Hepatocyte (in vitro differentiated cells): ENCODE data around the gene FECH. TPM values are rescaled to one million over a fixed set of nuclear protein-coding genes. Genes with fewer than 3 reads are reported as not detected.

Experiments used
- DNase-seq: peaks from one replicate; pipeline ENCODE4 v3.0.0-alpha.2; 2016; ENCODE audit warnings: low spot score
- H2AFZ ChIP-seq: fragments of 200-600 bp; sonication (generic); 2 replicates; pipeline ENCODE4 v1.6.0; 2016; ENCODE audit warnings: antibody characterized with exemption, mild to moderate bottlenecking
- H3K27ac ChIP-seq: fragments of 200-600 bp; sonication (generic); 2 replicates; pipeline ENCODE4 v1.5.1; 2016; ENCODE audit warnings: mild to moderate bottlenecking
- H3K27me3 ChIP-seq: fragments of 200-600 bp; sonication (generic); 2 replicates; pipeline ENCODE4 v1.6.1; 2016
- H3K36me3 ChIP-seq: fragments of 200-600 bp; sonication (generic); replicated peaks from 2 replicates; pipeline ENCODE4 v1.5.1; 2016; ENCODE audit warnings: low read depth; ENCODE audit not compliant: insufficient read depth
- H3K4me1 ChIP-seq: fragments of 200-600 bp; sonication (generic); 2 replicates; pipeline ENCODE4 v1.5.1; 2016; ENCODE audit warnings: mild to moderate bottlenecking, moderate library complexity; ENCODE audit not compliant: insufficient read depth
- H3K4me2 ChIP-seq: fragments of 200-600 bp; sonication (generic); 2 replicates; pipeline ENCODE4 v1.6.0; 2016
- H3K4me3 ChIP-seq: fragments of 200-600 bp; sonication (generic); 2 replicates; pipeline ENCODE4 v1.5.1; 2016; ENCODE audit warnings: mild to moderate bottlenecking
- H3K79me2 ChIP-seq: fragments of 200-600 bp; sonication (generic); 2 replicates; pipeline ENCODE4 v1.6.0; 2017; ENCODE audit warnings: mild to moderate bottlenecking
- H3K9me2 ChIP-seq: fragments of 200-600 bp; sonication (generic); replicated peaks from 2 replicates; pipeline ENCODE4 v1.6.0; 2017; ENCODE audit warnings: mild to moderate bottlenecking; ENCODE audit not compliant: insufficient read depth
- H3K9me3 ChIP-seq: fragments of 200-600 bp; sonication (generic); 2 replicates; pipeline ENCODE4 v1.5.1; 2016; ENCODE audit warnings: low read depth, mild to moderate bottlenecking
- H4K20me1 ChIP-seq: fragments of 200-600 bp; sonication (generic); 2 replicates; pipeline ENCODE4 v1.6.0; 2016; ENCODE audit warnings: mild to moderate bottlenecking; ENCODE audit not compliant: insufficient read depth, poor library complexity, severe bottlenecking
- CTCF ChIP-seq: fragments of 200-600 bp; sonication (generic); IDR thresholded peaks from 2 replicates; pipeline ENCODE4 v1.5.1; 2016; ENCODE audit warnings: antibody characterized with exemption, mild to moderate bottlenecking; ENCODE audit not compliant: poor library complexity
- EZH2 ChIP-seq: fragments of 200-600 bp; sonication (generic); IDR thresholded peaks from 2 replicates; pipeline ENCODE4 v1.6.1; 2016; ENCODE audit warnings: antibody characterized with exemption, mild to moderate bottlenecking, borderline replicate concordance
- EZH2phosphoT487 ChIP-seq: fragments of 200-600 bp; sonication (generic); IDR thresholded peaks from one replicate; pipeline ENCODE4 v1.6.1; 2018; ENCODE audit warnings: antibody characterized with exemption, mild to moderate bottlenecking, low read depth, moderate library complexity; ENCODE audit not compliant: unreplicated experiment, severe bottlenecking
- WGBS: methylation state at CpG from one replicate; pipeline ENCODE4 v1.1.6; 2016; ENCODE audit warnings: low lambda C conversion rate; ENCODE audit errors: missing lambda C conversion rate; 5-methylcytosine and 5-hydroxymethylcytosine counted together
- polyA plus RNA-seq: library from polyadenylated mRNA; unstranded; fragments of >200 nt; fragmentation: Nextera tagmentation; extraction: Ambion mirVana; gene quantifications from 2 replicates; pipeline ENCODE4 v1.2.1, GENCODE V29; 2016
- total RNA-seq: library from RNA; depleted of rRNA; stranded (reverse); fragments of >200 nt; gene quantifications from 2 replicates; pipeline ENCODE4 v1.2.3, GENCODE V29; 2014

Gene FECH
- total and polyA plus RNA-seq, 2 experiments from 2014 or later = 14.5 to 19.3 TPM

GRCh38 chr18:57543560-57543959 is 42.9 kb downstream of the FECH start:
- Histone ChIP-seq H3K4me3 (no peak overlapping the region), H3K4me1 (peaks cover 5% of the 10 kb centered on the region), H3K27me3 (no peaks in the 10 kb centered on the region), H3K9me3 (no peaks in the 10 kb centered on the region), H3K4me2 (peak overlapping the region; percentile 63), H3K79me2 (no peaks in the 10 kb centered on the region), H4K20me1 (no peaks in the 10 kb centered on the region), H3K9me2 (no peaks in the 10 kb centered on the region), H3K36me3 (no peaks in the 10 kb centered on the region), H3K27ac (peak overlapping the region; percentile 82), H2AFZ (no peak overlapping the region)
- TF ChIP-seq CTCF = no peak
- no peak for TF ChIP-seq EZH2
- WGBS = 79% methylated on average over 8 of the region's 8 CpGs
- DNase-seq = no peak

- peak; percentile 38 for DNase-seq
- Histone ChIP-seq H3K9me2 (no peaks in the 10 kb centered on the region), H3K36me3 (no peaks in the 10 kb centered on the region), H4K20me1 (no peaks in the 10 kb centered on the region), H2AFZ (no peak overlapping the region), H3K4me1 (peaks cover 5% of the 10 kb centered on the region), H3K4me3 (no peak overlapping the region), H3K4me2 (peak overlapping the region; percentile 63), H3K27me3 (no peaks in the 10 kb centered on the region), H3K79me2 (no peaks in the 10 kb centered on the region), H3K9me3 (no peaks in the 10 kb centered on the region), H3K27ac (peak overlapping the region; percentile 83)
- TF ChIP-seq EZH2phosphoT487 = no peak
- TF ChIP-seq EZH2 = no peak
- no peak for TF ChIP-seq CTCF
- WGBS = 52% methylated on average over 17 of the region's 17 CpGs
Measured at GRCh38 chr18:57542812-57543427, 43.6 kb downstream of the FECH start.

- Histone ChIP-seq H3K27me3 (no peaks in the 10 kb centered on the region), H3K36me3 (no peaks in the 10 kb centered on the region), H3K4me3 (no peak overlapping the region), H3K27ac (peak overlapping the region; percentile 83), H3K9me3 (no peaks in the 10 kb centered on the region), H4K20me1 (no peaks in the 10 kb centered on the region), H3K4me2 (peak overlapping the region; percentile 63), H3K79me2 (no peaks in the 10 kb centered on the region), H3K4me1 (peaks cover 5% of the 10 kb centered on the region), H3K9me2 (no peaks in the 10 kb centered on the region), H2AFZ (no peak overlapping the region)
- DNase-seq = no peak
- WGBS = 40% methylated on average over 4 of the region's 4 CpGs
- TF ChIP-seq EZH2 = no peak
- TF ChIP-seq CTCF = no peak
- TF ChIP-seq EZH2phosphoT487 = no peak
Measured at GRCh38 chr18:57542126-57542525, 44.4 kb downstream of the FECH start.
